HG03520 (cell line): ENCODE data around the gene KLHL42.

ENCODE experiments used
- ATAC-seq: cut with Tn5 transposase; IDR thresholded peaks from one replicate; pipeline ENCODE4 v1.9.1; 2021; ENCODE audit warnings: mild to moderate bottlenecking, moderate library complexity; ENCODE audit not compliant: unreplicated experiment

KLHL42 gene

GRCh38 chr12:27852117-27852516 is 72.1 kb downstream of the KLHL42 start:
- ATAC-seq = no peak
